ENCODE measurements around the gene TRIM25. TPM values are rescaled to one million over a fixed set of nuclear protein-coding genes. Genes with fewer than 3 reads are reported as not detected.

The TRIM25 gene
- total RNA-seq, 1 experiment from 2014 or later: 135 TPM

- no peak overlapping the region for H3K4me3 ChIP-seq (replicated peaks in 1 of 2; ENCODE audit: low read depth in 1 of 2, low read length in 2 of 2)
- ATAC-seq: no peak
- H3K27ac ChIP-seq (ENCODE audit: low read depth, low read length): no peak overlapping the region
- H3K36me3 ChIP-seq (ENCODE audit: control insufficient read depth in 1 of 2, insufficient read depth in 2 of 2, low read length in 2 of 2): peaks cover 62 to 77% of the 10 kb centered on the region in 2 experiments
- CTCF ChIA-PET: no interaction called here
- no peaks in the 10 kb centered on the region for H3K27me3 ChIP-seq (ENCODE audit: insufficient read depth, low read length)
- peaks cover 17% of the 10 kb centered on the region; the same call in 1 of the 2 replicates for H3K79me2 ChIP-seq (ENCODE audit: insufficient read depth, low read length)
- 0 out of 2 replicates have a peak overlapping the region, but pooled peaks have one; percentile 1 for H3K4me2 ChIP-seq (ENCODE audit: low read length)
- H3K9ac ChIP-seq (ENCODE audit: low read length): no peak overlapping the region
- POLR2A ChIA-PET: interaction anchor here (0.6 kb wide), 1 partner anchor 42 kb away, joined by 4 read pairs; no protein-coding TSS in a partner anchor
- H3K9me3 ChIP-seq (ENCODE audit: control insufficient read depth in 1 of 2, insufficient read depth in 1 of 2, low read depth in 1 of 2, low read length in 2 of 2): no peaks in the 10 kb centered on the region
- TF ChIP-seq, protein P1, sequence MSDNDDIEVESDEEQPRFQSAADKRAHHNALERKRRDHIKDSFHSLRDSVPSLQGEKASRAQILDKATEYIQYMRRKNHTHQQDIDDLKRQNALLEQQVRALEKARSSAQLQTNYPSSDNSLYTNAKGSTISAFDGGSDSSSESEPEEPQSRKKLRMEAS (IDR thresholded peaks at IDR 0.05): no peak
- TF ChIP-seq CTCF (IDR thresholded peaks at IDR 0.05 in 2 of 3, conservative IDR thresholded peaks at IDR 0.05 in 1 of 3; ENCODE audit: borderline replicate concordance in 1 of 3, insufficient read depth in 1 of 3, low read depth in 2 of 3, low read length in 2 of 3) (no peak), ZBTB33 (IDR thresholded peaks at IDR 0.05; ENCODE audit: extremely low read depth, insufficient replicate concordance, low read length) (no peak), EZH2 (IDR thresholded peaks at IDR 0.05) (no peak), EGR1 (IDR thresholded peaks at IDR 0.05; ENCODE audit: low read depth) (no peak)
- RAD21 ChIA-PET (ENCODE audit: low non-redundant PET in 1 of 2, low total read pairs in 2 of 2, uncharacterized antibody in 2 of 2, unreplicated experiment in 2 of 2): no interaction called here
- DNase-seq (ENCODE audit: low read depth, low spot score): no peak
- TSS peak; percentile 7 for BruUV-seq (replicated peaks)
- no peaks in the 10 kb centered on the region for H4K20me1 ChIP-seq (ENCODE audit: insufficient read depth)
- no peaks in the 10 kb centered on the region for H3K9me2 ChIP-seq (ENCODE audit: insufficient read depth)
- intact Hi-C loops (cut with micrococcal nuclease): no loop called here
- H3K4me1 ChIP-seq (ENCODE audit: control insufficient read depth in 1 of 2, insufficient read depth in 2 of 2, low read length in 2 of 2): peaks cover 4 to 27% of the 10 kb centered on the region in 2 experiments
- no peak overlapping the region for H2AFZ ChIP-seq (ENCODE audit: low read depth, low read length, poor library complexity, severe bottlenecking)
Observed at GRCh38 chr17:56896968-56897359, 16.9 kb downstream of the TRIM25 start.

Measured in HCT116 (cell line).